Erythroblast (primary cell): Measurements from ENCODE around the gene ATXN2.

ENCODE experiments used
- GATA1 ChIP-seq: IDR thresholded peaks from 2 replicates; pipeline ENCODE4 v1.6.1; 2011; ENCODE audit warnings: low read depth, mild to moderate bottlenecking, control low read depth, low read length, moderate library complexity
- POLR2A ChIP-seq: IDR thresholded peaks from 2 replicates; pipeline ENCODE4 v1.6.1; 2011; ENCODE audit warnings: mild to moderate bottlenecking, low read length

GRCh38 chr12:111431772-111432171 is 167.3 kb downstream of the ATXN2 start:
- no peak for TF ChIP-seq POLR2A
- TF ChIP-seq GATA1, result no peak
